B cell (primary cell): ENCODE results near the gene MYH7. TPM values are rescaled to one million over a fixed set of nuclear protein-coding genes. Genes with fewer than 3 reads are reported as not detected.

Experiments
- ATAC-seq: fragments of 200-7000 bp; cut with Tn5 transposase; one replicate; pipeline ENCODE4 v1.10.0; 2021; ENCODE audit warnings: low read depth, mild to moderate bottlenecking, moderate number of reproducible peaks, moderate library complexity
- CTCF ChIA-PET: fragments of 350-600 bp; sonication (Branson Sonifier 250); formaldehyde crosslinking; loops from one replicate; lab custom pipeline; 2021; ENCODE audit warnings: antibody characterized with exemption, inconsistent platforms; lab: Charles Lee
- POLR2A ChIA-PET: fragments of 350-600 bp; sonication (Branson Sonifier 250); formaldehyde crosslinking; loops from one replicate; lab custom pipeline; 2021; ENCODE audit warnings: antibody characterized with exemption; lab: Charles Lee
- DNase-seq: peaks from one replicate; pipeline ENCODE4 v3.0.0; 2013
- H2AFZ ChIP-seq: 2 replicates; pipeline ENCODE4 v1.6.1; 2012; ENCODE audit warnings: mild to moderate bottlenecking, low read depth, low read length; ENCODE audit not compliant: insufficient read depth, poor library complexity, severe bottlenecking
- H3K27ac ChIP-seq, 2 donors: 1 replicate in 1 of 2; 2 replicates in 1 of 2; pipeline ENCODE4 v1.5.1; 2012 to 2013; ENCODE audit warnings: low read length in 2 of 2, mild to moderate bottlenecking in 2 of 2, moderate library complexity in 1 of 2
- H3K27me3 ChIP-seq, 4 experiments: fragments of 200-600 bp in 1 of 4; sonication (generic) in 1 of 4; replicated peaks in 1 of 4; 1 replicate in 2 of 4; 2 replicates in 2 of 4; pipeline versions ENCODE4 v1.6.1 to v1.7.0; 2013 to 2016; ENCODE audit warnings: low read length in 3 of 4, mild to moderate bottlenecking in 2 of 4, mixed read lengths in 1 of 4, moderate library complexity in 1 of 4; ENCODE audit not compliant: insufficient read depth in 4 of 4, control insufficient read depth in 3 of 4; ENCODE audit errors: control extremely low read depth in 1 of 4
- H3K36me3 ChIP-seq, 2 experiments: replicated peaks in 1 of 2; 1 replicate in 1 of 2; 2 replicates in 1 of 2; pipeline versions ENCODE4 v1.6.1 to v1.7.1; 2013; ENCODE audit warnings: low read length in 1 of 2; ENCODE audit not compliant: insufficient read depth in 2 of 2, control insufficient read depth in 1 of 2; ENCODE audit errors: control extremely low read depth in 1 of 2, extremely low read depth in 1 of 2
- H3K4me1 ChIP-seq, 2 donors: fragments of 200-600 bp in 1 of 2; sonication (generic) in 1 of 2; 1 replicate in 1 of 2; 2 replicates in 1 of 2; pipeline versions ENCODE4 v1.5.1 to v1.6.1; 2013 to 2017; ENCODE audit warnings: low read length in 2 of 2; ENCODE audit not compliant: control insufficient read depth in 2 of 2, insufficient read depth in 2 of 2
- H3K4me2 ChIP-seq: replicated peaks from 2 replicates; pipeline ENCODE3; 2012; ENCODE audit warnings: mild to moderate bottlenecking, low read depth, low read length; ENCODE audit not compliant: poor library complexity, severe bottlenecking
- H3K4me3 ChIP-seq, 5 experiments: fragments of 200-600 bp in 1 of 5; sonication (generic) in 1 of 5; 1 replicate in 3 of 5; 2 replicates in 2 of 5; pipeline versions ENCODE4 v1.5.1 to v1.7.0; 2011 to 2016; ENCODE audit warnings: low read length in 4 of 5, mild to moderate bottlenecking in 4 of 5, low read depth in 2 of 5, control low read depth in 1 of 5, moderate library complexity in 1 of 5; ENCODE audit not compliant: insufficient read depth in 1 of 5; ENCODE audit errors: control extremely low read depth in 1 of 5, extremely low read depth in 1 of 5
- H3K79me2 ChIP-seq: fragments of 200-600 bp; sonication (generic); one replicate; pipeline ENCODE4 v1.6.0; 2016; ENCODE audit warnings: low read length; ENCODE audit not compliant: control insufficient read depth, insufficient read depth
- H3K9ac ChIP-seq: fragments of 200-600 bp; sonication (generic); 2 replicates; pipeline ENCODE4 v1.6.1; 2017; ENCODE audit warnings: mild to moderate bottlenecking, low read length, moderate library complexity
- H3K9me3 ChIP-seq, 3 donors: one replicate each; pipeline versions ENCODE4 v1.6.1 to v1.7.1; 2013; ENCODE audit warnings: low read length in 2 of 3; ENCODE audit not compliant: control insufficient read depth in 2 of 3, insufficient read depth in 1 of 3; ENCODE audit errors: control extremely low read depth in 1 of 3
- H4K20me1 ChIP-seq: 2 replicates; pipeline ENCODE4 v1.6.0; 2012; ENCODE audit warnings: mild to moderate bottlenecking, low read length; ENCODE audit not compliant: insufficient read depth, control insufficient read depth, poor library complexity, severe bottlenecking
- H3K27ac Mint-ChIP-seq: one replicate; pipeline ENCODE4 v1.8.0; 2021; ENCODE audit warnings: mixed read lengths
- H3K27me3 Mint-ChIP-seq: one replicate; pipeline ENCODE4 v1.8.0; 2021; ENCODE audit warnings: mixed read lengths
- H3K4me1 Mint-ChIP-seq: one replicate; pipeline ENCODE4 v1.8.0; 2021; ENCODE audit warnings: mixed read lengths
- H3K4me3 Mint-ChIP-seq: one replicate; pipeline ENCODE4 v1.8.0; 2021; ENCODE audit warnings: mixed read lengths
- H3K9me3 Mint-ChIP-seq: one replicate; pipeline ENCODE4 v1.8.0; 2022; ENCODE audit warnings: mixed read lengths; ENCODE audit not compliant: insufficient read depth
- EZH2 ChIP-seq: IDR thresholded peaks from 2 replicates; pipeline ENCODE4 v1.6.1; 2012; ENCODE audit warnings: borderline replicate concordance, low read depth, mild to moderate bottlenecking, moderate library complexity, low read length; ENCODE audit not compliant: insufficient read depth, poor library complexity, severe bottlenecking
- WGBS: methylation state at CpG from one replicate; pipeline ENCODE4 v1.1.5; 2013; ENCODE audit warnings: missing lambda C conversion rate; ENCODE audit not compliant: insufficient coverage; 5-methylcytosine and 5-hydroxymethylcytosine counted together
- intact Hi-C: fragments of 100-400 bp; cut with micrococcal nuclease; formaldehyde crosslinking; loops from one replicate; pipeline ENCODE4 v1.10.0; 2022
- polyA plus RNA-seq: library from polyadenylated mRNA; depleted of rRNA; stranded (reverse); fragments of >200 nt; gene quantifications from 2 replicates; pipeline ENCODE4 v1.2.3, GENCODE V29; 2012
- total RNA-seq, 2 donors: library from RNA; stranded (reverse); fragments of 120-200 nt in 1 of 2; gene quantifications; 1 replicate in 1 of 2; 2 replicates in 1 of 2; pipeline versions ENCODE4 v1.2.3 to v1.2.4, GENCODE V29; 2013 to 2022
- TF ChIP-seq, protein P1 (sequence below): fragments of 200-600 bp; IDR thresholded peaks from one replicate; pipeline ENCODE4 v1.8.0; 2022; ENCODE audit warnings: antibody characterized with exemption, mild to moderate bottlenecking

The MYH7 gene
- total and polyA plus RNA-seq, 2 donors (not counting 1 experiment from before 2014, with no cell fraction given): not detected

DNA sequence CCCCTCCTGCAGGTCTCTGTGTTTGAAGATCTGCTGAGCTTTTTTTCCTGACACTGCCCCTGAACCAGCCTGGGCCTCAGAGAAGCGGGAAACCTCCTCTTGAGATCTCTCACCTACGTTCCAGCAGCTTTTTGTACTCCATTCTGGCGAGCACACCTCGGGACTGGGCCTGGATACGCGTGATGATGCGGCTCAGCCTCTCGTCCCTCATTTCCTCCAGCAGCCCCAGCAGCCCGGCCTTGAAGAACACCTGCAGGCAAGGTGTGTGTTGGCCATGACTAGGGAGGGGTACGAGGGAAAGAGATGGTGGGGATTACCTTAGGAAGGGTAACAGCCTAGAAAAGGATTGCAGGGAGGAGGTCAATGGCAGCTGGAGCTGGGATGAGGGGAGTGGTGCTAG is 10.3 kb downstream of the MYH7 start:
- H3K4me1 ChIP-seq: no peaks in the 10 kb centered on the region
- Mint-ChIP-seq H3K9me3 (no peaks in the 10 kb centered on the region), H3K4me1 (no peaks in the 10 kb centered on the region), H3K27me3 (peaks cover 14% of the 10 kb centered on the region), H3K4me3 (no peak overlapping the region), H3K27ac (no peak overlapping the region)
- intact Hi-C loops: no loop called here
- WGBS: 93% methylated on average over 10 of the region's 10 CpGs
- H3K4me2 ChIP-seq: no peak overlapping the region
- H3K27ac ChIP-seq: no peak overlapping the region
- no peak overlapping the region for H3K9ac ChIP-seq
- CTCF ChIA-PET: no interaction called here
- H3K9me3 ChIP-seq: no peaks in the 10 kb centered on the region
- ATAC-seq: no peak
- H3K79me2 ChIP-seq: no peaks in the 10 kb centered on the region
- H2AFZ ChIP-seq: no peak overlapping the region
- no peaks in the 10 kb centered on the region for H3K36me3 ChIP-seq
- TF ChIP-seq, protein P1, sequence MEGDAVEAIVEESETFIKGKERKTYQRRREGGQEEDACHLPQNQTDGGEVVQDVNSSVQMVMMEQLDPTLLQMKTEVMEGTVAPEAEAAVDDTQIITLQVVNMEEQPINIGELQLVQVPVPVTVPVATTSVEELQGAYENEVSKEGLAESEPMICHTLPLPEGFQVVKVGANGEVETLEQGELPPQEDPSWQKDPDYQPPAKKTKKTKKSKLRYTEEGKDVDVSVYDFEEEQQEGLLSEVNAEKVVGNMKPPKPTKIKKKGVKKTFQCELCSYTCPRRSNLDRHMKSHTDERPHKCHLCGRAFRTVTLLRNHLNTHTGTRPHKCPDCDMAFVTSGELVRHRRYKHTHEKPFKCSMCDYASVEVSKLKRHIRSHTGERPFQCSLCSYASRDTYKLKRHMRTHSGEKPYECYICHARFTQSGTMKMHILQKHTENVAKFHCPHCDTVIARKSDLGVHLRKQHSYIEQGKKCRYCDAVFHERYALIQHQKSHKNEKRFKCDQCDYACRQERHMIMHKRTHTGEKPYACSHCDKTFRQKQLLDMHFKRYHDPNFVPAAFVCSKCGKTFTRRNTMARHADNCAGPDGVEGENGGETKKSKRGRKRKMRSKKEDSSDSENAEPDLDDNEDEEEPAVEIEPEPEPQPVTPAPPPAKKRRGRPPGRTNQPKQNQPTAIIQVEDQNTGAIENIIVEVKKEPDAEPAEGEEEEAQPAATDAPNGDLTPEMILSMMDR: no peak
- no peak for TF ChIP-seq EZH2
- no peaks in the 10 kb centered on the region for H3K27me3 ChIP-seq
- DNase-seq: no peak
- no peak overlapping the region for H3K4me3 ChIP-seq
- no peaks in the 10 kb centered on the region for H4K20me1 ChIP-seq
- POLR2A ChIA-PET: no interaction called here

GRCh38 chr14:23423657-23424056 is 11.8 kb downstream of the MYH7 start:
- no peaks in the 10 kb centered on the region for H3K79me2 ChIP-seq
- Mint-ChIP-seq H3K27ac (no peak overlapping the region), H3K9me3 (no peaks in the 10 kb centered on the region), H3K27me3 (peaks cover 20% of the 10 kb centered on the region), H3K4me1 (no peaks in the 10 kb centered on the region), H3K4me3 (no peak overlapping the region)
- peaks cover 0 to 2% (median 0%) of the 10 kb centered on the region in 4 experiments for H3K27me3 ChIP-seq
- ATAC-seq (no peak), DNase-seq (no peak)
- WGBS: 90% methylated on average over 6 of the region's 6 CpGs
- H3K9me3 ChIP-seq: no peaks in the 10 kb centered on the region
- no peak for TF ChIP-seq EZH2
- TF ChIP-seq, protein P1: no peak
- no peaks in the 10 kb centered on the region for H4K20me1 ChIP-seq
- no peak overlapping the region for H3K4me2 ChIP-seq
- H3K27ac ChIP-seq: no peak overlapping the region
- no peak overlapping the region for H3K9ac ChIP-seq
- ChIA-PET CTCF (interaction anchor here (0.8 to 1.0 kb wide), 2 partner anchors 51 to 208 kb away, joined by 4 to 6 read pairs; no protein-coding TSS in a partner anchor), POLR2A (no interaction called here)
- intact Hi-C loops: no loop called here
- no peak overlapping the region for H2AFZ ChIP-seq
- no peak overlapping the region for H3K4me3 ChIP-seq
- no peaks in the 10 kb centered on the region for H3K36me3 ChIP-seq
- H3K4me1 ChIP-seq: no peaks in the 10 kb centered on the region
